Neural cell (in vitro differentiated cells): ENCODE measurements around the gene NDUFS3. TPM values are rescaled to one million over a fixed set of nuclear protein-coding genes. Genes with fewer than 3 reads are reported as not detected.
A peak's percentile ranks its signal among the peaks of the same experiment; 100 is the strongest.

Source experiments
- H2AFZ ChIP-seq: fragments of 200-600, 300-800 bp; sonication (generic), shearing (Covaris generic); 2 replicates; pipeline ENCODE4 v1.6.0; 2014; ENCODE audit warnings: low read depth, mild to moderate bottlenecking, antibody characterized with exemption, low read length, moderate library complexity
- H3F3A ChIP-seq: fragments of 200-600 bp; shearing (Covaris generic); 2 replicates; pipeline ENCODE4 v1.6.1; 2016; ENCODE audit warnings: mild to moderate bottlenecking, moderate library complexity, mixed read lengths, antibody characterized with exemption, low read length; ENCODE audit not compliant: insufficient read depth, poor library complexity, severe bottlenecking
- H3K27ac ChIP-seq: fragments of 200-600, 300-800 bp; sonication (generic), shearing (Covaris generic); 2 replicates; pipeline ENCODE4 v1.5.1; 2014; ENCODE audit warnings: mild to moderate bottlenecking, low read length, moderate library complexity
- H3K27me3 ChIP-seq: fragments of 300-800, 200-600 bp; sonication (generic), shearing (Covaris generic); 2 replicates; pipeline ENCODE4 v1.6.0; 2014; ENCODE audit warnings: mild to moderate bottlenecking, low read depth, low read length, moderate library complexity; ENCODE audit not compliant: insufficient read depth
- H3K36me3 ChIP-seq: fragments of 300-800, 200-600 bp; sonication (generic), shearing (Covaris generic); 2 replicates; pipeline ENCODE4 v1.5.1; 2014; ENCODE audit warnings: mild to moderate bottlenecking, antibody characterized with exemption, low read length, moderate library complexity; ENCODE audit not compliant: insufficient read depth
- H3K4me2 ChIP-seq: fragments of 300-800, 200-600 bp; sonication (generic), shearing (Covaris generic); 2 replicates; pipeline ENCODE4 v1.6.0; 2014; ENCODE audit warnings: mild to moderate bottlenecking, low read length
- H3K4me3 ChIP-seq: fragments of 300-800, 200-600 bp; sonication (generic), shearing (Covaris generic); 2 replicates; pipeline ENCODE4 v1.5.1; 2014; ENCODE audit warnings: mild to moderate bottlenecking, low read length, moderate library complexity
- H3K79me2 ChIP-seq: fragments of 200-600 bp; shearing (Covaris generic); replicated peaks from 2 replicates; pipeline ENCODE4 v1.6.0; 2014; ENCODE audit warnings: mild to moderate bottlenecking, low read length, moderate library complexity; ENCODE audit not compliant: insufficient read depth
- H3K9ac ChIP-seq: fragments of 300-800, 200-600 bp; sonication (generic), shearing (Covaris generic); 2 replicates; pipeline ENCODE4 v1.6.1; 2016; ENCODE audit warnings: mild to moderate bottlenecking, low read length, mixed read lengths
- H3K9me2 ChIP-seq: fragments of 200-600 bp; shearing (Covaris generic); 2 replicates; pipeline ENCODE4 v1.6.1; 2016; ENCODE audit warnings: mild to moderate bottlenecking, low read length, mixed read lengths; ENCODE audit not compliant: insufficient read depth
- H3K9me3 ChIP-seq: fragments of 200-600, 300-800 bp; sonication (generic), shearing (Covaris generic); 2 replicates; pipeline ENCODE4 v1.6.1; 2016; ENCODE audit warnings: mild to moderate bottlenecking, mixed run types, low read length, moderate library complexity, mixed read lengths
- H4K20me1 ChIP-seq: fragments of 200-600 bp; shearing (Covaris generic); 2 replicates; pipeline ENCODE4 v1.6.1; 2016; ENCODE audit warnings: mild to moderate bottlenecking, mixed run types; ENCODE audit not compliant: insufficient read depth
- CTCF ChIP-seq: fragments of 450-650 bp; IDR thresholded peaks from 2 replicates; pipeline ENCODE4 v1.5.1; 2014; ENCODE audit warnings: antibody characterized with exemption, mild to moderate bottlenecking, moderate library complexity; ENCODE audit not compliant: poor library complexity, severe bottlenecking
- EP300 ChIP-seq: fragments of 450-650 bp; conservative IDR thresholded peaks from 2 replicates; pipeline ENCODE4 v1.6.1; 2014; ENCODE audit warnings: antibody characterized with exemption, mild to moderate bottlenecking, moderate library complexity; ENCODE audit not compliant: poor library complexity, severe bottlenecking
- EZH2 ChIP-seq: fragments of 200-600, 300-800 bp; shearing (Covaris generic), sonication (generic); IDR thresholded peaks from 2 replicates; pipeline ENCODE4 v1.6.1; 2014; ENCODE audit warnings: antibody characterized with exemption, low read length, borderline replicate concordance, mild to moderate bottlenecking; ENCODE audit not compliant: insufficient read depth, poor library complexity, severe bottlenecking
- MXI1 ChIP-seq: fragments of 450-650 bp; conservative IDR thresholded peaks from 2 replicates; pipeline ENCODE4 v1.6.1; 2014; ENCODE audit warnings: antibody characterized with exemption, mild to moderate bottlenecking; ENCODE audit not compliant: poor library complexity, severe bottlenecking
- POLR2AphosphoS5 ChIP-seq: IDR thresholded peaks from 2 replicates; pipeline ENCODE4 v1.6.1; 2012
- RAD21 ChIP-seq: fragments of 450-650 bp; conservative IDR thresholded peaks from 2 replicates; pipeline ENCODE4 v1.6.1; 2014; ENCODE audit warnings: antibody characterized with exemption, mild to moderate bottlenecking, moderate library complexity
- REST ChIP-seq: IDR thresholded peaks from 2 replicates; pipeline ENCODE4 v1.6.1; 2012; ENCODE audit warnings: borderline replicate concordance
- SMC3 ChIP-seq: fragments of 450-650 bp; conservative IDR thresholded peaks from 2 replicates; pipeline ENCODE4 v1.6.1; 2014; ENCODE audit warnings: antibody characterized with exemption, mild to moderate bottlenecking, moderate library complexity; ENCODE audit not compliant: poor library complexity
- TAF1 ChIP-seq: IDR thresholded peaks from 2 replicates; pipeline ENCODE4 v1.6.1; 2012; ENCODE audit warnings: low read depth
- polyA plus RNA-seq: library from polyadenylated mRNA; depleted of rRNA; stranded (reverse); fragments of >200 nt; gene quantifications from 2 replicates; pipeline ENCODE4 v1.2.3, GENCODE V29; 2014

Gene NDUFS3
- polyA plus RNA-seq, 1 donor from 2014 or later, result 186 TPM

- Histone ChIP-seq H2AFZ (peak overlapping the region; percentile 74), H3K4me3 (peak overlapping the region; percentile 77), H3K9me3 (no peaks in the 10 kb centered on the region), H3K4me2 (peak overlapping the region; percentile 68), H4K20me1 (no peaks in the 10 kb centered on the region), H3K79me2 (no peaks in the 10 kb centered on the region), H3K27ac (no peak overlapping the region), H3K27me3 (no peaks in the 10 kb centered on the region), H3K36me3 (no peaks in the 10 kb centered on the region), H3K9me2 (no peaks in the 10 kb centered on the region), H3K9ac (peak overlapping the region; percentile 80), H3F3A (no peaks in the 10 kb centered on the region)
- TF ChIP-seq EP300 (no peak), EZH2 (no peak), POLR2AphosphoS5 (no peak), REST (no peak), TAF1 (no peak), CTCF (no peak), MXI1 (no peak)
Observed at GRCh38 chr11:47593492-47593933, 14.6 kb downstream of the NDUFS3 start.

- no peaks in the 10 kb centered on the region for H3K27me3 ChIP-seq
- no peaks in the 10 kb centered on the region for H3K9me2 ChIP-seq
- no peaks in the 10 kb centered on the region for H3F3A ChIP-seq
- peak within 1 kb of the TSS; percentile 91 for H3K4me2 ChIP-seq
- no peaks in the 10 kb centered on the region for H3K36me3 ChIP-seq
- peak within 1 kb of the TSS; percentile 80 for H3K9ac ChIP-seq
- no peaks in the 10 kb centered on the region for H3K79me2 ChIP-seq
- no peaks in the 10 kb centered on the region for H4K20me1 ChIP-seq
- no peaks in the 10 kb centered on the region for H3K9me3 ChIP-seq
- peak within 1 kb of the TSS; percentile 74 for H2AFZ ChIP-seq
- no peak within 1 kb of the TSS for H3K27ac ChIP-seq
- no peak for TF ChIP-seq EZH2
- TF ChIP-seq POLR2AphosphoS5, result peak; percentile 38
- TF ChIP-seq EP300, result no peak
- no peak for TF ChIP-seq CTCF
- TF ChIP-seq TAF1, result no peak
- peak; percentile 49 for TF ChIP-seq MXI1
- TF ChIP-seq RAD21, result peak; percentile 37
- peak; percentile 38 for TF ChIP-seq SMC3
- peak within 1 kb of the TSS; percentile 77 for H3K4me3 ChIP-seq
Observed at GRCh38 chr11:47593934-47594855, 15.3 kb downstream of the NDUFS3 start, which contains the start of gene C1QTNF4. Gene C1QTNF4 (minus strand): TSS chr11:47594411. CDS start chr11:47590810, 3,601 bp downstream.
